ENCODE data around the gene SERINC3. TPM values are rescaled to one million over a fixed set of nuclear protein-coding genes. Genes with fewer than 3 reads are reported as not detected.

The SERINC3 gene
- total RNA-seq, 2 donors from 2014 or later: 75.6 to 91.3 TPM

DNA sequence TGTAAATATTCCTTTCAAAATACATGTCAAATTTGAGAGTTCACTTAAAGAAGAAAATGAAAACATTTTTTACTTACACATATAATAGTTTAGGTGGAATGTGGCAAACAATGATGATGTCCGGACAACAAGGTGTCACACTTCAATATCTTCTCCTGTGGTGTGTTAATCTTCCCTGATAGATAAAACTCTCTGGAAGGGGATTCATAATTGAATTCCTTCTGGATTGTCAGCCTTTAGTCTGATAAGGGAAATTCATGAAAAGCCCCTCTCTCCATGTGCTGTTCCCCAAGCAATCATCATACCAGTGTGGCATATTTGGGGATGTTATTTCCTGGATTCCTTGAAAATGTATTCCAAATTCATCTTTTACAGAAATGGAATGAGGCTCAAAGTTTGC, 971 bp upstream of the SERINC3 start:
- WGBS, 2 experiments (ENCODE audit: insufficient coverage in 1 of 2, insufficient read length in 1 of 2): 18% methylated on average over 1 of the region's 1 CpG; no CpG with 5 or more reads in 1 of the 2 experiments
- Histone ChIP-seq H3K4me1 (ENCODE audit: control insufficient read depth, insufficient read depth, low read length) (peaks cover 3% of the 10 kb centered on the region), H3K9me3 (ENCODE audit: control insufficient read depth, low read length) (no peaks in the 10 kb centered on the region), H3K27ac (ENCODE audit: low read depth, low read length) (peak overlapping the region; percentile 26), H3K36me3 (ENCODE audit: control insufficient read depth, insufficient read depth, low read length) (peaks cover 13% of the 10 kb centered on the region), H3K4me3 (ENCODE audit: low read length) (peak overlapping the region; percentile 99), H3K27me3 (ENCODE audit: control insufficient read depth, insufficient read depth, low read length, poor library complexity, severe bottlenecking) (no peaks in the 10 kb centered on the region), H3K9ac (ENCODE audit: extremely low read depth, low read length, poor library complexity, severe bottlenecking) (peak overlapping the region; percentile 73)
- no peak for DNase-seq
- no peaks in the 10 kb centered on the region for H3K27me3 Mint-ChIP-seq (ENCODE audit: insufficient read depth)
- TF ChIP-seq, protein P1, sequence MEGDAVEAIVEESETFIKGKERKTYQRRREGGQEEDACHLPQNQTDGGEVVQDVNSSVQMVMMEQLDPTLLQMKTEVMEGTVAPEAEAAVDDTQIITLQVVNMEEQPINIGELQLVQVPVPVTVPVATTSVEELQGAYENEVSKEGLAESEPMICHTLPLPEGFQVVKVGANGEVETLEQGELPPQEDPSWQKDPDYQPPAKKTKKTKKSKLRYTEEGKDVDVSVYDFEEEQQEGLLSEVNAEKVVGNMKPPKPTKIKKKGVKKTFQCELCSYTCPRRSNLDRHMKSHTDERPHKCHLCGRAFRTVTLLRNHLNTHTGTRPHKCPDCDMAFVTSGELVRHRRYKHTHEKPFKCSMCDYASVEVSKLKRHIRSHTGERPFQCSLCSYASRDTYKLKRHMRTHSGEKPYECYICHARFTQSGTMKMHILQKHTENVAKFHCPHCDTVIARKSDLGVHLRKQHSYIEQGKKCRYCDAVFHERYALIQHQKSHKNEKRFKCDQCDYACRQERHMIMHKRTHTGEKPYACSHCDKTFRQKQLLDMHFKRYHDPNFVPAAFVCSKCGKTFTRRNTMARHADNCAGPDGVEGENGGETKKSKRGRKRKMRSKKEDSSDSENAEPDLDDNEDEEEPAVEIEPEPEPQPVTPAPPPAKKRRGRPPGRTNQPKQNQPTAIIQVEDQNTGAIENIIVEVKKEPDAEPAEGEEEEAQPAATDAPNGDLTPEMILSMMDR (conservative IDR thresholded peaks at IDR 0.05): no peak
- peaks cover 10% of the 10 kb centered on the region for H3K36me3 Mint-ChIP-seq (ENCODE audit: low read depth)
- peaks cover 61% of the 10 kb centered on the region for H3K4me1 Mint-ChIP-seq
- peak overlapping the region; percentile 95 for H3K27ac Mint-ChIP-seq
- peaks cover 9% of the 10 kb centered on the region for H3K9me3 Mint-ChIP-seq
- peak overlapping the region; percentile 92 for H3K4me3 Mint-ChIP-seq

- peaks cover 65% of the 10 kb centered on the region for H3K4me1 Mint-ChIP-seq
- peaks cover 17% of the 10 kb centered on the region for H3K36me3 Mint-ChIP-seq (ENCODE audit: low read depth)
- TF ChIP-seq, protein P1 (conservative IDR thresholded peaks at IDR 0.05): no peak
- Histone ChIP-seq H3K9ac (ENCODE audit: extremely low read depth, low read length, poor library complexity, severe bottlenecking) (peak overlapping the region; percentile 96), H3K27me3 (ENCODE audit: control insufficient read depth, insufficient read depth, low read length, poor library complexity, severe bottlenecking) (no peaks in the 10 kb centered on the region), H3K9me3 (ENCODE audit: control insufficient read depth, low read length) (no peaks in the 10 kb centered on the region), H3K27ac (ENCODE audit: low read depth, low read length) (no peak overlapping the region), H3K4me3 (ENCODE audit: low read length) (peak overlapping the region; percentile 99), H3K4me1 (ENCODE audit: control insufficient read depth, insufficient read depth, low read length) (peaks cover 3% of the 10 kb centered on the region), H3K36me3 (ENCODE audit: control insufficient read depth, insufficient read depth, low read length) (peaks cover 24% of the 10 kb centered on the region)
- H3K9me3 Mint-ChIP-seq: no peaks in the 10 kb centered on the region
- H3K27ac Mint-ChIP-seq: peak overlapping the region; percentile 95
- DNase-seq: no peak
- H3K27me3 Mint-ChIP-seq (ENCODE audit: insufficient read depth): no peaks in the 10 kb centered on the region
- 91 to 100% methylated on average over 2 to 3 of the region's 3 CpGs for WGBS, 2 experiments (ENCODE audit: insufficient coverage in 1 of 2, insufficient read length in 1 of 2)
- peak overlapping the region; percentile 92 for H3K4me3 Mint-ChIP-seq
These were observed 989 bp downstream of the SERINC3 start for GRCh38 chr20:44520881-44521280.

- Mint-ChIP-seq H3K27me3 (ENCODE audit: insufficient read depth) (no peaks in the 10 kb centered on the region), H3K36me3 (ENCODE audit: low read depth) (peaks cover 29% of the 10 kb centered on the region), H3K27ac (no peak overlapping the region), H3K4me1 (peaks cover 45% of the 10 kb centered on the region), H3K4me3 (no peak overlapping the region), H3K9me3 (no peaks in the 10 kb centered on the region)
- no peak overlapping the region for H3K4me3 ChIP-seq (ENCODE audit: low read length)
- WGBS, 2 experiments (ENCODE audit: insufficient coverage in 1 of 2, insufficient read length in 1 of 2): 90 to 96% methylated on average over 2 to 3 of the region's 3 CpGs
- H3K4me1 ChIP-seq (ENCODE audit: control insufficient read depth, insufficient read depth, low read length): peaks cover 3% of the 10 kb centered on the region
- H3K9ac ChIP-seq (ENCODE audit: extremely low read depth, low read length, poor library complexity, severe bottlenecking): no peak overlapping the region
- no peaks in the 10 kb centered on the region for H3K27me3 ChIP-seq (ENCODE audit: control insufficient read depth, insufficient read depth, low read length, poor library complexity, severe bottlenecking)
- peaks cover 39% of the 10 kb centered on the region for H3K36me3 ChIP-seq (ENCODE audit: control insufficient read depth, insufficient read depth, low read length)
- H3K9me3 ChIP-seq (ENCODE audit: control insufficient read depth, low read length): no peaks in the 10 kb centered on the region
- TF ChIP-seq, protein P1 (conservative IDR thresholded peaks at IDR 0.05): no peak
- no peak overlapping the region for H3K27ac ChIP-seq (ENCODE audit: low read depth, low read length)
- DNase-seq: no peak
These were observed 3.6 kb downstream of the SERINC3 start for GRCh38 chr20:44518248-44518647.
